ENCODE results near the gene AOPEP.

AOPEP gene

DNA sequence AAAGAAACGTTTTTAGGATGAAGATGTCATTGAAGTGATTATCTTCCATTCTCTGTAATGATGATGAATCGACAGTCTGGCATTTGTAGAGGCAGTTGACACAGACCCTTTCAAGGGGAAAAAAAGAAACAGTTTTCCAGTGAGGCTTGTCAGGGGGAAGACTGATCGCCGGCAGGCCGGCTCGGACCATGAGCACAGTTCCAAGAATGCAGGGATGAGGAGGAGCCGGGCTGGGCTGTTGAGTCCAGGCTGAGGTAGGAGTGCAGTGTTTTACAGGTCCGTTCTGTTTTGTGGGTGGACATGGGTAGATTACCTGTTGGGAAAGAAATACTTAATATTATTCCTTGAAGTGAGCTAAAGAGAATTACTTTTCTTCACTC is 194.6 kb downstream of the AOPEP start:
- no peak overlapping the region for H3K4me2 ChIP-seq (ENCODE audit: low read length)
- peaks cover 83% of the 10 kb centered on the region for H3K4me1 ChIP-seq (ENCODE audit: insufficient read depth, low read length, severe bottlenecking)
- H3K9ac ChIP-seq (ENCODE audit: low read length), result no peak overlapping the region; the same call in 1 of the 2 replicates
- no peak overlapping the region for H2AFZ ChIP-seq (ENCODE audit: low read length)
- peak overlapping the region; percentile 95 for H3K27ac ChIP-seq (ENCODE audit: low read depth, low read length, poor library complexity, severe bottlenecking)
- peaks cover 11% of the 10 kb centered on the region; the same call in 1 of the 2 replicates for H3F3A ChIP-seq (ENCODE audit: insufficient read depth, low read length)
- no peaks in the 10 kb centered on the region for H4K20me1 ChIP-seq (ENCODE audit: insufficient read depth, low read length)
- TF ChIP-seq, protein P1, sequence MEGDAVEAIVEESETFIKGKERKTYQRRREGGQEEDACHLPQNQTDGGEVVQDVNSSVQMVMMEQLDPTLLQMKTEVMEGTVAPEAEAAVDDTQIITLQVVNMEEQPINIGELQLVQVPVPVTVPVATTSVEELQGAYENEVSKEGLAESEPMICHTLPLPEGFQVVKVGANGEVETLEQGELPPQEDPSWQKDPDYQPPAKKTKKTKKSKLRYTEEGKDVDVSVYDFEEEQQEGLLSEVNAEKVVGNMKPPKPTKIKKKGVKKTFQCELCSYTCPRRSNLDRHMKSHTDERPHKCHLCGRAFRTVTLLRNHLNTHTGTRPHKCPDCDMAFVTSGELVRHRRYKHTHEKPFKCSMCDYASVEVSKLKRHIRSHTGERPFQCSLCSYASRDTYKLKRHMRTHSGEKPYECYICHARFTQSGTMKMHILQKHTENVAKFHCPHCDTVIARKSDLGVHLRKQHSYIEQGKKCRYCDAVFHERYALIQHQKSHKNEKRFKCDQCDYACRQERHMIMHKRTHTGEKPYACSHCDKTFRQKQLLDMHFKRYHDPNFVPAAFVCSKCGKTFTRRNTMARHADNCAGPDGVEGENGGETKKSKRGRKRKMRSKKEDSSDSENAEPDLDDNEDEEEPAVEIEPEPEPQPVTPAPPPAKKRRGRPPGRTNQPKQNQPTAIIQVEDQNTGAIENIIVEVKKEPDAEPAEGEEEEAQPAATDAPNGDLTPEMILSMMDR (IDR thresholded peaks at IDR 0.05; ENCODE audit: low read length), result no peak
- no peak for TF ChIP-seq EZH2 (IDR thresholded peaks at IDR 0.05; ENCODE audit: borderline replicate concordance, low read length)
- 0 out of 2 replicates have a peak, but pooled peaks cover 3% of the 10 kb centered on the region for H3K36me3 ChIP-seq (ENCODE audit: insufficient read depth, low read length)
- H3K9me3 ChIP-seq (ENCODE audit: low read length), result no peaks in the 10 kb centered on the region
- no peaks in the 10 kb centered on the region for H3K9me2 ChIP-seq (ENCODE audit: low read depth, low read length)
- no peaks in the 10 kb centered on the region for H3K79me2 ChIP-seq (ENCODE audit: insufficient read depth, low read length)
- no peak overlapping the region for H3K4me3 ChIP-seq (ENCODE audit: low read depth, low read length, poor library complexity, severe bottlenecking)
- H3K27me3 ChIP-seq (ENCODE audit: insufficient read depth, low read length), result no peaks in the 10 kb centered on the region

DNA sequence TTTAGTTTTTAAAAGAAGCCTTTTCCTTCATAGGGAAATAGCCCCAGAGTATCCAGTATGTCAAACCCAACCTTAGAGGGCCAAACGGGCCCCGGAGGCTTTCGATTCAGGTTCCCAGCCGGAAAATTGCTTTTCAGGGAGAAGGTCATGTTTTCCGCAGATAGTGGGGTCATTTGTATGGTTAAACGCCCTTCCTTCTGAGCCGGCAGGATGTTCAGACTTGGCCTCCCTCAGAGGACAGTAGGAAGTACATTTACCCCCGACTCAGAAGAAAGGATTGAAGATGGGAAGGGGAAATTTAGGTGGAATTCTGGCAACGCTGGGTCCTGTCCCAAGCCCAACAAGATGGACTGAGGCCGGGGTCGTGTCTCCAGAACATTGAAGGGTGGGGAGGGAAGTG is 195.2 kb downstream of the AOPEP start:
- no peak overlapping the region for H2AFZ ChIP-seq (ENCODE audit: low read length)
- no peaks in the 10 kb centered on the region for H4K20me1 ChIP-seq (ENCODE audit: insufficient read depth, low read length)
- no peaks in the 10 kb centered on the region for H3K27me3 ChIP-seq (ENCODE audit: insufficient read depth, low read length)
- H3K9me3 ChIP-seq (ENCODE audit: low read length), result no peaks in the 10 kb centered on the region
- H3K9me2 ChIP-seq (ENCODE audit: low read depth, low read length), result no peaks in the 10 kb centered on the region
- no peaks in the 10 kb centered on the region for H3K79me2 ChIP-seq (ENCODE audit: insufficient read depth, low read length)
- no peak for TF ChIP-seq EZH2 (IDR thresholded peaks at IDR 0.05; ENCODE audit: borderline replicate concordance, low read length)
- TF ChIP-seq, protein P1 (IDR thresholded peaks at IDR 0.05; ENCODE audit: low read length), result no peak
- peak overlapping the region; percentile 95 for H3K27ac ChIP-seq (ENCODE audit: low read depth, low read length, poor library complexity, severe bottlenecking)
- peak overlapping the region; percentile 52 for H3K4me3 ChIP-seq (ENCODE audit: low read depth, low read length, poor library complexity, severe bottlenecking)
- peak overlapping the region; percentile 69; the same call in 1 of the 2 replicates for H3K4me2 ChIP-seq (ENCODE audit: low read length)
- H3K4me1 ChIP-seq (ENCODE audit: insufficient read depth, low read length, severe bottlenecking), result peaks cover 81% of the 10 kb centered on the region
- H3F3A ChIP-seq (ENCODE audit: insufficient read depth, low read length), result peaks cover 11% of the 10 kb centered on the region; the same call in 1 of the 2 replicates
- 0 out of 2 replicates have a peak, but pooled peaks cover 4% of the 10 kb centered on the region for H3K36me3 ChIP-seq (ENCODE audit: insufficient read depth, low read length)
- peak overlapping the region; percentile 70; the same call in 1 of the 2 replicates for H3K9ac ChIP-seq (ENCODE audit: low read length)

DNA sequence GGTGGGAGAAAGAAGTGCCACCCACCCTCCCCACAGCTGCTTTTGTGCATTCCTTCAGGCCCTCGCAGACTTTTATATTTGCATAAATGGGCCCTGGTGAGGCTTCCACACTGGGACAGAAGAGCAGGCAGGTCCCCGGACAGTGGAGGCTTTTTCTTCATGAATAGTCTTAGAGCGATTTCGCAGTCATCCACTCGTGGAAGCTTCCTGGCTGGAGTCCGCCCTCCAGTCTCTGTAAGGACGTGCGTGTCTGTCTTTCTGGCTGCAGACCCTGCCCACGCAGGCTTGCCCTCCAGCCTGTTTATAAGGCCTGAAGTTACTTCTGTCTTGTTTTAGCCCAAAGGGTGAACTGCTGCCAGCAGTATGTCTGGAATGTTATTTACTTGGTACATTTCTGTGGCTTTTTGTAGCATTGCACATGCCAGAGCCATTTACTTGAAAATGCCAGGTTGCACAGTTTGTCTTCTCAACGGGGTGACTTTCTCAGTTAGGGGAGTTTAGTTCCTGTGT is 195.7 kb downstream of the AOPEP start:
- Histone ChIP-seq H3K36me3 (ENCODE audit: insufficient read depth, low read length) (0 out of 2 replicates have a peak, but pooled peaks cover 4% of the 10 kb centered on the region), H3K9me3 (ENCODE audit: low read length) (no peaks in the 10 kb centered on the region), H3K27ac (ENCODE audit: low read depth, low read length, poor library complexity, severe bottlenecking) (peak overlapping the region; percentile 95), H4K20me1 (ENCODE audit: insufficient read depth, low read length) (no peaks in the 10 kb centered on the region), H3K9ac (ENCODE audit: low read length) (peak overlapping the region; percentile 70), H3K4me2 (ENCODE audit: low read length) (peak overlapping the region; percentile 69), H3K4me3 (ENCODE audit: low read depth, low read length, poor library complexity, severe bottlenecking) (peak overlapping the region; percentile 52), H3K79me2 (ENCODE audit: insufficient read depth, low read length) (no peaks in the 10 kb centered on the region), H3K27me3 (ENCODE audit: insufficient read depth, low read length) (no peaks in the 10 kb centered on the region), H3K9me2 (ENCODE audit: low read depth, low read length) (no peaks in the 10 kb centered on the region), H2AFZ (ENCODE audit: low read length) (no peak overlapping the region), H3K4me1 (ENCODE audit: insufficient read depth, low read length, severe bottlenecking) (peaks cover 77% of the 10 kb centered on the region), H3F3A (ENCODE audit: insufficient read depth, low read length) (peaks cover 11% of the 10 kb centered on the region; the same call in 1 of the 2 replicates)
- no peak for TF ChIP-seq EZH2 (IDR thresholded peaks at IDR 0.05; ENCODE audit: borderline replicate concordance, low read length)
- TF ChIP-seq, protein P1 (IDR thresholded peaks at IDR 0.05; ENCODE audit: low read length), result no peak

Measured in OCI-LY1 (cell line).